RPMI7951 (cell line): ENCODE measurements around the gene HMGCR. TPM values are rescaled to one million over a fixed set of nuclear protein-coding genes. Genes with fewer than 3 reads are reported as not detected.

ENCODE experiments used
- DNase-seq: peaks from one replicate; pipeline ENCODE4 v3.0.0-alpha.2; 2012; ENCODE audit warnings: low read depth
- total RNA-seq: library from RNA; depleted of rRNA; stranded (reverse); fragments of >200 nt; shearing (Covaris generic); gene quantifications from 2 replicates; pipeline ENCODE4 v1.2.3, GENCODE V29; 2014; rRNA removed

Gene HMGCR
- total RNA-seq, 1 experiment from 2014 or later, result 33.9 TPM

GRCh38 chr5:75381456-75381855 is 44.4 kb downstream of the HMGCR start:
- DNase-seq, result no peak

- no peak for DNase-seq
These were observed 47.2 kb downstream of the HMGCR start for GRCh38 chr5:75384218-75384617.

- DNase-seq, result no peak
These were observed 50.8 kb downstream of the HMGCR start for GRCh38 chr5:75387806-75388205.

- DNase-seq, result no peak
These were observed 52.4 kb downstream of the HMGCR start for GRCh38 chr5:75389430-75389829.

GRCh38 chr5:75395277-75395676 is 58.3 kb downstream of the HMGCR start:
- DNase-seq, result no peak

- DNase-seq, result no peak
These were observed 68.3 kb downstream of the HMGCR start for GRCh38 chr5:75405296-75405695.

Other genes with a start within 250 kb of the HMGCR start
- gene ANKRD31, start 100.3 kb upstream of the HMGCR start, total RNA-seq, result under 0.01 TPM in 1 of 2 replicates, not detected in the other
- gene CERT1, start 174.4 kb downstream of the HMGCR start, total RNA-seq, result 14.1 and 19.9 TPM in 2 replicates
- gene POLK, start 174.7 kb downstream of the HMGCR start, total RNA-seq, result 24.2 and 36.5 TPM in 2 replicates